Measurements from ENCODE around the gene RAB40C. TPM values are rescaled to one million over a fixed set of nuclear protein-coding genes. Genes with fewer than 3 reads are reported as not detected.

The RAB40C gene
- total and polyA plus RNA-seq, 9 of the 15 experiments (the other 6 are each of a cell fraction or from before 2014, with no cell fraction given), result 0.17 to 23.4 (median 8.7) TPM

DNA sequence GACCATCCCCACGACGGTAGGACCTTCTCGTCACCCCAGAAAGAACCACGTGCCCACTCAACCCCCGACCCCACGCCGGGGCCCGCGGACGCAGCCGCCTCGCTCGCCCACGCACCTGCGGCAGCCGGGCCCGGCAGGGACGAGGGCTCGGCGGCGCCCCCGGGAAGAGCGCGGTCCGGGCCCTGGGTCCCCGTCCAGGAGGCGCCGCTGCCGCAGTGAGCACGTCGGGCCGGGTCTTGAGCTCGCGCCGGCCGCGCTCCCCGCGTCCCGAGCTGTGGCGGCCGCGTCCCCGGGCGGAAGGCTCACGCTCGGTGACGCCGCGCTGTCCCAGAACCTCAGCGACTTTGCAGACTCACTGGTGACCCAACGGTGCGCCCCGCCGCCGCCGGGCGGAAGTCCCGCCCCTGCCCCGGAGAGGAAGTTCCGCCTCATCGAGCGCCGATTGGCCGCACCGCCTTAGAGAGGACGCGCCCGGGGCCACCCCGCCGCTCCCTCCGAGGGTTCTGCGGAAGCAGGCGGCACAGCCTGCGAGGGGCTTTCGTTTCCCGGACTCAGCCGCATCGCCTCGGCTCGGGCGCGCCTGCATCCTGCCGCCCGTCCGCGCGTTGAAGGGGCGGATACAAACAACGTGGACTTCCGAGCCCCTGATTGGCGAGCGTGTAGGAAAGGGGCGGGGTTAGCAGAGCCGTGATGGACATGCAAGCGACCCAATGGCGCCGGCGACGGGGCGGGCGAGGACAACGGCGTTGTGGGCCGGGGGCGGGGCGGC, 793 bp upstream of the RAB40C start (continued):
- no peak for TF ChIP-seq ZBTB5 (IDR thresholded peaks at IDR 0.05)
- TF ChIP-seq TARDBP (IDR thresholded peaks at IDR 0.05), result peak; percentile 69
- TF ChIP-seq CREB1 (IDR thresholded peaks at IDR 0.05), result peak; percentile 35
- peak; percentile 79 for TF ChIP-seq CREB1 (CRISPR knock-in tag; IDR thresholded peaks at IDR 0.05)
- peak; percentile 63 for TF ChIP-seq PRPF4 (IDR thresholded peaks at IDR 0.05; ENCODE audit: insufficient read depth, low read depth, low read length, poor library complexity, severe bottlenecking)
- peak; percentile 33; the same call in 1 of the 2 replicates for TF ChIP-seq SMAD4 (CRISPR knock-in tag; conservative IDR thresholded peaks at IDR 0.05)
- peak; percentile 75 for TF ChIP-seq L3MBTL2 (IDR thresholded peaks at IDR 0.05)
- peak; percentile 90 for TF ChIP-seq EGR1 (conservative IDR thresholded peaks at IDR 0.05)
- no peak for TF ChIP-seq GABPB2 (CRISPR knock-in tag; conservative IDR thresholded peaks at IDR 0.05)
- TF ChIP-seq, protein P1, sequence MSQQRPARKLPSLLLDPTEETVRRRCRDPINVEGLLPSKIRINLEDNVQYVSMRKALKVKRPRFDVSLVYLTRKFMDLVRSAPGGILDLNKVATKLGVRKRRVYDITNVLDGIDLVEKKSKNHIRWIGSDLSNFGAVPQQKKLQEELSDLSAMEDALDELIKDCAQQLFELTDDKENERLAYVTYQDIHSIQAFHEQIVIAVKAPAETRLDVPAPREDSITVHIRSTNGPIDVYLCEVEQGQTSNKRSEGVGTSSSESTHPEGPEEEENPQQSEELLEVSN (IDR thresholded peaks at IDR 0.05; ENCODE audit: borderline replicate concordance in 1 of 2, extremely low read depth in 1 of 2, insufficient read depth in 1 of 2, insufficient read length in 1 of 2, low read depth in 1 of 2, low read length in 1 of 2, poor library complexity in 1 of 2, severe bottlenecking in 1 of 2), result peak in 1 of 2 experiments; percentile 64
- TF ChIP-seq MAX (CRISPR knock-in tag; IDR thresholded peaks at IDR 0.05), result peak; percentile 55
- TF ChIP-seq CXXC5 (CRISPR knock-in tag; IDR thresholded peaks at IDR 0.05), result peak; percentile 63
- TF ChIP-seq HNRNPLL (IDR thresholded peaks at IDR 0.05; ENCODE audit: low read depth, low read length, poor library complexity, severe bottlenecking), result peak; percentile 31
- no peak for TF ChIP-seq CBX2 (IDR thresholded peaks at IDR 0.05; ENCODE audit: insufficient read depth, low read length, poor library complexity, severe bottlenecking)
- peak; percentile 68 for TF ChIP-seq ZNF24 (IDR thresholded peaks at IDR 0.05)
- TF ChIP-seq, protein P2, sequence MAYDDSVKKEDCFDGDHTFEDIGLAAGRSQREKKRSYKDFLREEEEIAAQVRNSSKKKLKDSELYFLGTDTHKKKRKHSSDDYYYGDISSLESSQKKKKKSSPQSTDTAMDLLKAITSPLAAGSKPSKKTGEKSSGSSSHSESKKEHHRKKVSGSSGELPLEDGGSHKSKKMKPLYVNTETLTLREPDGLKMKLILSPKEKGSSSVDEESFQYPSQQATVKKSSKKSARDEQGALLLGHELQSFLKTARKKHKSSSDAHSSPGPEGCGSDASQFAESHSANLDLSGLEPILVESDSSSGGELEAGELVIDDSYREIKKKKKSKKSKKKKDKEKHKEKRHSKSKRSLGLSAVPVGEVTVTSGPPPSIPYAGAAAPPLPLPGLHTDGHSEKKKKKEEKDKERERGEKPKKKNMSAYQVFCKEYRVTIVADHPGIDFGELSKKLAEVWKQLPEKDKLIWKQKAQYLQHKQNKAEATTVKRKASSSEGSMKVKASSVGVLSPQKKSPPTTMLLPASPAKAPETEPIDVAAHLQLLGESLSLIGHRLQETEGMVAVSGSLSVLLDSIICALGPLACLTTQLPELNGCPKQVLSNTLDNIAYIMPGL (CRISPR knock-in tag; IDR thresholded peaks at IDR 0.05), result peak; percentile 87
- peak; percentile 10; the same call in 1 of the 2 replicates for TF ChIP-seq ZBTB9 (CRISPR knock-in tag; IDR thresholded peaks at IDR 0.05)
- TF ChIP-seq ZNF165 (CRISPR knock-in tag; IDR thresholded peaks at IDR 0.05; ENCODE audit: borderline replicate concordance), result no peak
- TF ChIP-seq RBM22 (IDR thresholded peaks at IDR 0.05; ENCODE audit: low read depth, low read length, poor library complexity, severe bottlenecking), result peak; percentile 52
